ENCODE data around the gene SPAAR.
"Not testable (repeated sequence)": the region's sequence is repeated elsewhere in the genome, so short reads cannot be mapped to it uniquely, and the experiment has no call there.

The SPAAR gene

DNA sequence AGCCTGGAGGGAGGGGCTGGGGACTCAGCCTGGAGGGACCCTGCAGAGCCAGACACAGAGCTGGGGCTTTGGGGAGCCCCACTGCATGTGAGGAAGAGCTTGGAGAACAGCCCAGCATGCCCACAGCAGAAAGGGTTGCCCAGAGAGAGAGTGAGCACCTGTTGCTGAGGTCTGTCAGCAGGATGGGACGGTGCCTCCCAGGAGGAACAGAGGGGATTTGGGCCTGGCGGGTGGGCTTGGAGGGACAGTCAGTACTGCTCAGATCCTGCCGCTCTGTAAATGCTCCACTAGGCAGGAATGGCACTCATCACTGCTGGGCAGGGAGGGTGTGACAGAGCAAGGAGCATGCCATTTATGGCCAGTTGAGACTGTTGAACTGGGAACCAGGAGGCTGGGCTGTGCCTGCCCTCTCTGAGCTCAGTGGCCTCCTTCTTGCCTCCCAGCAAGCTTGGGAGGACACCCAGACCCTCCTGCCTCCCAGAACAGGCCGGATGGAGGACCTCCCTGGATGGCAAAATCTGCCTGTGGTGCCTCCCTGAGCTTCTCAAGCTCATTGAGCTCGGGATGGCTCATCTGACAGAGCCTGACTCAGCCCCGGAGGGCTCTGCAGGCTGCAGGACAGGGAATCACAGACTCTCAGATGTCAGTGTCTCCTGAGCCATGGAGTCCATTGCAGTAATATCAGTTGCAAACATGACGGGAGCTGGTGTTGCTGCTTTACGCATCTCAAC, 4.1 kb upstream of the SPAAR start:
- DNase-seq = no peak

- no peak for DNase-seq
Measured at GRCh38 chr9:35905912-35906679, 3.2 kb upstream of the SPAAR start, which contains the start of gene HRCT1. TSS of gene HRCT1 (plus strand) at chr9:35906202. CDS start at chr9:35906288, 86 bp downstream.

- no peak for DNase-seq
Measured at GRCh38 chr9:35906923-35907699, 2.2 kb upstream of the SPAAR start.

DNA sequence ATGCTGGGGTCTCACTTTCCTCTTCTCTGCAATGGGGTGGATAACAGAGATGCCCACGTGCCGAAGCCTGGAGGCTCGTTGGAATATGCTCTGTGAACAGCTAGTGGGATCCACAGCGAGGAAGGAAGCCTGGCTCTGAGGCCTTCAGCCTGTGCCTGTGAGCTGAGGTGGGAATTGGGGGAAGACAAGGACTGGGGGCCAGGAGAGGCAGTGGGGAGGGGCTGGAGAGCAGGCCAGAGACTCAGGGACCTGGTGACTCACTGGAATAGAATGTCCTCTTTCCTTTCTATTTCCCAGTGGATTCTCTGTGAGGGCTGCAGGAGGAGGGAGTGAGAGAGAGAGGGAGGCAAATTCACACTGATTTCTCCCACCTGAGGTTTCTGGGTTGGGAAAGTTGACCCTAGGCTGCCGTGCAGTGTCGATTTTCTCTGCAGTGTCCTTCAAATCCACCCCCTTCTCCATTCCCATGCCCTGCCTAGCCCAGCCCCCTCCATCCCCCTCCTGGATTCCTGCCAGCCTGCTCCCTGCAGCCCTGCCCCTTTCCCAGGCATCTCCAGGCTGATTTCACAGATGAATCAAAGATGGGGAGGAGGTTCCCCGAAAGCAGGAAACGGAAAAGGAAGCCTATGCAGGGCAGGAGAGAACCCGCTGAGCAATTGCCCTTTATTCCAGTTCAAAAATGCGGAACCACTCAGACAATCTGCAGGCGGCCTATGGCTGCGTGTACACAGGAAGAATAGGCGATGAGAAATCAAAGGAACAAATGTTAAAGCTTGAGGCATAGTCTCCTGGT, 1.4 kb upstream of the SPAAR start:
- DNase-seq = no peak

- DNase-seq = no peak
Measured at GRCh38 chr9:35908504-35909125, 675 bp upstream of the SPAAR start.

- DNase-seq = no peak
Measured at GRCh38 chr9:35909687-35910612, 660 bp downstream of the SPAAR start.

- DNase-seq = peak; percentile 23
Measured at GRCh38 chr9:35910613-35911359, 1.5 kb downstream of the SPAAR start.

DNA sequence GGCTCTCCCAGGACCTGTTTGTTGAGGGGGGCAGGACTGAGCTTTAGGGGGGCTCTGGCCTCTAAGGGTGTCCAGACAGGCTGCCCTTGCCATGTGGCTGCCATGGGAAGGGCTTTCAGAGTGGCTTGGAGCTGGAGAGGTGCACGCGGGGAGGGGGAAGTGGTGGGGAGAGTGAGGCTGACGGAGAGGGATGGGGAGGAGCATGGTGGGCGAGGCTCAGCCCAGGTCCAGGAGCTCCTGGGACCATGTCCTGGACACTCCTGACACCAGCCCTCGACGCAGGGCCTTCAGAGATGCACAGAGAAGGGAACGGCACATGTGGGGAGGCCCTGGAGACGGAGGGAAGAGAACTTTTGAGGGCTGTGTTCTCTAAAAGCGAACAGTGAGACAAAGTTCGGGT, 2.4 kb downstream of the SPAAR start:
- no peak for DNase-seq

GRCh38 chr9:35912791-35913400, 3.6 kb downstream of the SPAAR start:
- no peak for DNase-seq

DNA sequence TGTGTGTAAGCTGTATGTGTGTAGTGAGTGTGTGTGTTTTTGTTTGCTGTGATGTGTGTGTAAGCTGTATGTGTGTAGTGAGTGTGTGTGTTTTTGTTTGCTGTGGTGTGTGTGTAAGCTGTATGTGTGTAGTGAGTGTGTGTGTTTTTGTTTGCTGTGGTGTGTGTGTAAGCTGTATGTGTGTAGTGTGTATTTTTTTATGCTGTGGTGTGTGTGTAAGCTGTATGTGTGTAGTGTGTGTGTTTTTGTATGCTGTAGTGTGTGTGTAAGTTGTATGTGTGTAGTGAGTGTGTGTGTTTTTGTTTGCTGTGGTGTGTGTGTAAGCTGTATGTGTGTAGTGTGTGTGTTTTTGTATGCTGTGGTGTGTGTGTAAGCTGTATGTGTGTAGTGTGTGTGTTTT, 4.1 kb downstream of the SPAAR start:
- DNase-seq = not testable (repeated sequence)

- no peak for DNase-seq
Measured at GRCh38 chr9:35914301-35914807, 5.1 kb downstream of the SPAAR start.

DNA sequence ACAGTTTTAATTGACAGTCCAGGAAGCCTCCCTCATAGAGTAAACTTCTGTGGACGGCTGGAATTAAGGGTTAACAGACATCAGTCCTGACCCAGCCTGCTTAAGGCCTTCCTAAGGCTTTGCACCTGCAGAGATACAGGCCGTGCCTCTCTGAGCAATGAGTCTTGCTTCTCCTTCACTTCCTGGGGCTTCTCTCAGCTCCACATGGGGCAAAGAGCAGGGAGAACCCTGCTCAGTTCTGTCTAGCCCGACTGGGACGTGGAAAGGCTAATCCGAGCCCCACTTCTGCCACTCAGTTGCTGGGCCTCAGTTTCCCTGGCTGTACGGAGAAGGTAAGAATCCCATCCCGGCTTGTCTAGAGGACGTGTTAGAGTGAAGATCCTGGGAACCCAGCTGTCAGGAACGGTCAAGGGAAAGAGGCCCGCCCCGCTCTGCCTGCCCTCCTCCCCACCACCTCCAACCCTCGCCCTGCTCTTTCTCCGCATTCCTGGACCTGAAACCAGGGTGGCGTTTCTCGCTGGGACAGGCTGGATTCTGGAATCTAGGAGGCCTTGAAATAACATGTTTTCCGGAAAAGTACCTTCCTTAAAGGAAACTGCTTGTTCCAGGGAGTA, 6.5 kb downstream of the SPAAR start:
- no peak for DNase-seq

DNA sequence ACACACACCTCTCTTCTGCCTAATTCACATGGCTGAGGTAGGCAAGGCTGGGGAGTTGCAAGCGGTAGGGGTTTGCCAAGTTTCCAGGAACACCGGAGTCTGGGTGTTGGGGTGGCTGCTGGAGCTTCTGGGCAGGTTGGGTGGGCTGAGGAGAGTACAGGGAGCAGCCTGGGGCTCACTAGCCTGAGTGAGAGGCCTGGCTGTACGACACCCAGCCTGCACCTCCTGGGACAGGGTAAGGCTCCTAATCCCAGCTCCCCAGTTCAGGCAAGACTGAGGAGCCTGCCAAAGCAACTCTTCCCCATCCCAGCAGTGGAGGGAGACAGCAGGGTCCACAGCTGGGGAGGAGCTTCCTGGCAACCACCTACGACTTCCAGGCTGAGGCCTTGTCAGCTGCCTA, 8.0 kb downstream of the SPAAR start:
- DNase-seq = no peak

- no peak for DNase-seq
Measured at GRCh38 chr9:35918780-35919179, 9.5 kb downstream of the SPAAR start.

DNA sequence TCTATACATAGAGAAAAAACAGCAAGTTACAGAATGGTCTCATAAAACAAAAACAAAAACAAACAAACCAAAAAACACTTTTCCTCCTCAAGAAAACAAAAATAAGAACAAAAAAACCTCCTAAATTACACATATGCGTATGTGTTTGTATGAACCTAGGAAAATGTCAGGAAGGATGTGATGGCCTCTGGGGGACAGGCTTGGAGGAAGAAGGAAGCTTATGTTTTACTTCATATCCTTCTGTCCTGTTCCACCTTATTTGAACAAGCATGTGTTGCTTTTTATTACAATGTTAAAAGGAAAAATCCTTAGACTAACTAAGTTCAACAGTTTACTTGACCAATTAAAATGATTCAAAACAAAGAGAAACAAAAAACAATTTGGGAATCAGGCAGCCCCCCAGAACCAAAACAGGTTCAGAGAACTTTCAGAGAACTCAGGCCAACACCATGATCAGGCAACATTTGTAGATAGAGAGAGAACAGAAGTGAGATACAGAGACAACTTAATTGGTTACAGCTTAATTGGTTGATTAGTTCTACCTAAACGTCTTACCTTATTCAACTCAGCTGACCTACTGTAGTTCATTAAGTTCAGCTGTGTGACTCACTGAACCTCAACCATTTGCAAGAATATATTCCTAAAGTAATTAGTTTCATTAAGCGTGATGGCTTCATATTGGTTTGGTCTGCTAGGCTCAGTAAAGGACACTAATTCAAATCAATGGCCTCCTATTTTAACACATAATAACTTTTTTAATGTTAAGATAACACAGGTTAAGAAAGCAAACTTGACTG, 10.1 kb downstream of the SPAAR start:
- no peak for DNase-seq

GRCh38 chr9:35920051-35920620, 10.8 kb downstream of the SPAAR start:
- DNase-seq = no peak

GRCh38 chr9:35923598-35923926, 14.3 kb downstream of the SPAAR start:
- no peak for DNase-seq

Measured in effector CD4-positive, alpha-beta T cell (primary cell).